IMR-90 (cell line): ENCODE measurements around the gene YTHDF2.
"Not testable (repeated sequence)": the region's sequence is repeated elsewhere in the genome, so short reads cannot be mapped to it uniquely, and the experiment has no call there.

Source experiments
- BHLHE40 ChIP-seq: fragments of 150-350 bp; IDR thresholded peaks from 2 replicates; pipeline ENCODE4 v1.6.1; 2016; ENCODE audit warnings: mild to moderate bottlenecking, low read depth, low read length
- CEBPB ChIP-seq: IDR thresholded peaks from 2 replicates; pipeline ENCODE4 v1.6.1; 2012; ENCODE audit warnings: low read depth, low read length, improper control_type of control experiment
- CHD1 ChIP-seq: IDR thresholded peaks from 2 replicates; pipeline ENCODE4 v1.6.1; 2012; ENCODE audit warnings: low read depth, low read length, improper control_type of control experiment
- CTCF ChIP-seq: conservative IDR thresholded peaks from 2 replicates; pipeline ENCODE4 v1.5.1; 2012; ENCODE audit warnings: mild to moderate bottlenecking, low read depth, low read length, improper control_type of control experiment
- FOS ChIP-seq: fragments of 150-350 bp; IDR thresholded peaks from 2 replicates; pipeline ENCODE4 v1.6.1; 2016; ENCODE audit warnings: low read depth, low read length
- MXI1 ChIP-seq: IDR thresholded peaks from 2 replicates; pipeline ENCODE4 v1.6.1; 2012; ENCODE audit warnings: low read depth, mild to moderate bottlenecking, low read length, moderate library complexity, borderline replicate concordance
- POLR2A ChIP-seq: IDR thresholded peaks from 2 replicates; pipeline ENCODE4 v1.6.1; 2012; ENCODE audit warnings: mild to moderate bottlenecking, low read depth, low read length
- RAD21 ChIP-seq: IDR thresholded peaks from 2 replicates; pipeline ENCODE4 v1.6.1; 2012; ENCODE audit warnings: low read length, improper control_type of control experiment
- RFX5 ChIP-seq: IDR thresholded peaks from 2 replicates; pipeline ENCODE4 v1.8.0; 2012; ENCODE audit warnings: low read depth, mild to moderate bottlenecking, low read length, moderate library complexity
- SMC3 ChIP-seq: fragments of 150-350 bp; IDR thresholded peaks from 2 replicates; pipeline ENCODE4 v1.6.1; 2016; ENCODE audit warnings: low read depth, mild to moderate bottlenecking, antibody characterized with exemption, low read length, moderate library complexity
- USF2 ChIP-seq: fragments of 150-350 bp; IDR thresholded peaks from 2 replicates; pipeline ENCODE4 v1.6.1; 2017; ENCODE audit warnings: mild to moderate bottlenecking, antibody characterized with exemption, low read length, low read depth

DNA sequence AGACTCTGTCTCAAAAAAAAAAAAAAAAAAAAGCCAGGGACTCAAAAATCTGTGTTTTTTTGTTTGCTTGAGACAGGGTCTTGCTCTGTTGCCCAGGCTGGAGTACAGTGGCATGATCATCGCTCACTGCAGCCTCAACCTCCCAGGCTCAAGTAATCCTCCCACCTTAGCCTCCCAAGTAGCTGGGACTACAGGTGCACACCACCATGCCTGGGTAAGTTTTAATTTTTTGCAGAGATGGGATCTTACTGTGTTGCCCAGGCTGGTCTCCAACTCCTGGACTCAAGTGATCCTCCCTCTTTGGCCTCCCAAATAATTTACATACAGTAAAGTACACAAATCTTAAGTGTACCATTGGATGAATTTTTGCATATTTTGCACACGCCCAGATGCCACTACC, 55.2 kb downstream of the YTHDF2 start:
- not testable (repeated sequence) for TF ChIP-seq CTCF, POLR2A, BHLHE40, USF2, FOS, CEBPB, RAD21, MXI1, SMC3, CHD1, RFX5
